NCI-H128 (cell line): Measurements from ENCODE around the gene MYOC.
"Not testable (repeated sequence)": the region's sequence is repeated elsewhere in the genome, so short reads cannot be mapped to it uniquely, and the experiment has no call there.

Source experiments
- DNase-seq: peaks from one replicate; lab custom pipeline; 2025; ENCODE audit not compliant: unreplicated experiment; lab: John Stamatoyannopoulos, UW

Gene MYOC

GRCh38 chr1:171611306-171611705 is 41.2 kb downstream of the MYOC start:
- no peak for DNase-seq

DNA sequence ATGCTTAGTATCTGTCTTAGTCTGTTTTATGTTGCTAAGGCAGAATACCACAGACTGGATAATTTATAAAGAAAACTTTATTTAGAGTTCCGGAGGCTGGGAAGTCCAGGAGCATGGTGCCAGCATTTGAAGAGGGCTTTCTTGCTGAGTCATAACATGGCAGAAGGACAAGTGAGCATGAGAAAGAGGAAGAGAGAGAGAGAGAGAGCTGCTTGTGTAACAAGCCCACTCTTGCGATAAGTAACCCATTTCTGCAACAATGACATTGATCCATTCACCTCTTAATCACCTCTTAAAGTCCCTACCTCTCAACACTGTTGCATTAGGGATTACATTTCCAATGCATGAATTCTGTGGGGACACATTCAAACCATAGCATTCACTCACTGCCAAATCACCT is 42.1 kb downstream of the MYOC start:
- DNase-seq: no peak

DNA sequence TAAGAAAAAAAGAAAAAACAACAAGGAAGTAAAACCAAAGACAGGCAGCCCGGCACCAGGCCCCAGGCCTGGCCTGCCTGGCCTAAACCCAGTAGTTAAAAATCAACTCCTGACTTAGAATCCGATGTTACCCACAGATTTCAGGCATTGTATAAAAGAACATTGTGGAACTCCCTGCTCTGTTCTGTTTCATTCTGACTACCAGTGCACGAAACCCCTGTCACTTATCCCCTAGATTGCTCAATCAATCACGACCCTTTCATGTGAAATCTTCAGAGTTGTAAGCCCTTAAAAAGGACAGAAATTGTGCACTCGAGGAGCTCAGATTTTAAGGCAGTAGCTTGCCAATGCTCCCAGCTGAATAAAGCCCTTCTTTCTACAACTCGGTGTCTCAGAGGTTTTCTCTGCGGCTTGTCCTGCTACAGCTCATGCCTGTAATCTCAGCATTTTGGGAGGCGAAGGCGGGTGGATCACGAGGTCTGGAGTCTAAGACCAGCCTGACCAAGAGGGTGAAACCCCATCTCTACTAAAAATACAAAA is 46.0 kb downstream of the MYOC start:
- no peak for DNase-seq

GRCh38 chr1:171603042-171603441 is 49.4 kb downstream of the MYOC start:
- not testable (repeated sequence) for DNase-seq

GRCh38 chr1:171600862-171601261 is 51.6 kb downstream of the MYOC start:
- DNase-seq: no peak

- not testable (repeated sequence) for DNase-seq
These were observed 52.2 kb downstream of the MYOC start for GRCh38 chr1:171600310-171600709.

GRCh38 chr1:171597203-171597602 is 55.3 kb downstream of the MYOC start:
- DNase-seq: no peak

DNA sequence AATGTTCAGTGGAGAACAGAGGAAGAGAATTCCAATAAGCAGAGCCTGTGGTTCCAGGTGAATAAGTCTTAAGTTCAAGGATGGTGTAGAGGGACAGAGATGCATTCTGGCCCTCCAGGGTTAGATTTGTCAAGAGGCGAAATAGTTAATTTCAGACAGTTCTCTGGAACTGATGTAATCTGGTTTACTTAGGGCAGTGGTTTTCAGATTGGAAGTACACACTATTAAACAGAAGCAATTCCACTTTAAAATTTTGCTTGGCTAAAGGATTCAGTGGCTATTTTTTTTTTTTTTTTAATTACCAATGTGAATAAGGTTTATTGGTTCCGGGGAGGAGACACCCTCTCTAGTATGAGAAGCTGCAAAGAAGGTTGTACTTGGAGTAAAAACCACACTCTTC is 55.8 kb downstream of the MYOC start:
- DNase-seq: no peak

GRCh38 chr1:171596119-171596518 is 56.4 kb downstream of the MYOC start:
- DNase-seq: no peak

DNA sequence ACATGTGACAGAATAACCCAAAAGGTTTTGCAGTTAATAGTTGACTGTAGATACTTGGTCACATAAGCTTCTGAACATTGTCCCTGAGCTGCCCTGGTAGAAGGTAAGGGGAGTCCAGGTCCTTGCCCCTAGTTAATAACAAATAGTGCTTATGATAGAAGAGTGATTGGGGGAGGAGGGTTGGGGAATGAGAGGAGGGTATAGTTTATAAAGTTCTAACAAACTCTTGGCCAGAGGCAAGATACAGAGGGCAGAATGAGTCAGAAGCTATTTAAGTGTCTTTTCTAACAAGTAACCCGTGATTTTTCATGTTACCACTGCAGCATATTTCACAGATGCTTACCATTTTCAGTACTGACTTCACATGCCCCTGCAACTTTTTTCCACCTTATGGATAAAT is 57.2 kb downstream of the MYOC start:
- DNase-seq: no peak

- no peak for DNase-seq
These were observed 62.5 kb downstream of the MYOC start for GRCh38 chr1:171590022-171590421.

- no peak for DNase-seq
These were observed 64.3 kb downstream of the MYOC start for GRCh38 chr1:171588230-171588629.

GRCh38 chr1:171585715-171586114 is 66.8 kb downstream of the MYOC start:
- DNase-seq: no peak
